Sciatic nerve (tissue), 2 donors: Measurements from ENCODE around the gene TNNT3. TPM values are rescaled to one million over a fixed set of nuclear protein-coding genes. Genes with fewer than 3 reads are reported as not detected.
"Not testable (repeated sequence)": the region's sequence is repeated elsewhere in the genome, so short reads cannot be mapped to it uniquely, and the experiment has no call there.

Experiments used
- ATAC-seq: fragments of 200-7000 bp; cut with Tn5 transposase; one replicate; pipeline ENCODE4 v1.9.1; 2020; ENCODE audit warnings: mild to moderate bottlenecking, moderate library complexity
- DNase-seq: peaks from one replicate; pipeline ENCODE4 v3.0.0-alpha.2; 2020; ENCODE audit warnings: low spot score
- intact Hi-C: fragments of 100-400 bp; cut with DNase I; formaldehyde crosslinking; loops from one replicate; pipeline ENCODE4 v1.14.2; 2022
- total RNA-seq: library from RNA; stranded (reverse); fragmentation: NEBNext Ultra II Directional; extraction: Animal tissue kit (Norgen Biotek cat#: 25700); gene quantifications from one replicate; pipeline ENCODE4 v1.2.1, GENCODE V29; 2021
- donor health status: DM: no; HTN: no; CAD: no.
- donor health status: DM: no; HTN: no; CAD: no.

The TNNT3 gene
- 35.6 TPM for total RNA-seq

- no peak for DNase-seq
- ATAC-seq, result no peak
- intact Hi-C loops, result loop anchor here (5.0 kb wide), 1 partner anchor 788 kb away; no protein-coding TSS in a partner anchor
Measured at GRCh38 chr11:1919391-1920127, at the start of gene TNNT3. TNNT3 (plus strand) TSS chr11:1919703; CDS start chr11:1922875, 3,172 bp downstream.

- ATAC-seq, result peak; percentile 6
- DNase-seq, result no peak
Measured at GRCh38 chr11:1870326-1870696, 49.2 kb upstream of the TNNT3 start.

GRCh38 chr11:1870721-1871466, 48.6 kb upstream of the TNNT3 start:
- ATAC-seq (peak; percentile 56), DNase-seq (no peak)
- intact Hi-C loops, result no loop called here

More at GRCh38 chr11:1870326-1870696, 49.2 kb upstream of the TNNT3 start:
- intact Hi-C loops, result no loop called here

GRCh38 chr11:1871531-1871930, 48.0 kb upstream of the TNNT3 start:
- intact Hi-C loops, result no loop called here
- DNase-seq (no peak), ATAC-seq (no peak)

GRCh38 chr11:1872267-1872985, 47.1 kb upstream of the TNNT3 start:
- intact Hi-C loops, result no loop called here
- no peak for DNase-seq
- ATAC-seq, result no peak

- DNase-seq, result no peak
- ATAC-seq, result peak; percentile 72
- intact Hi-C loops, result no loop called here
Measured at GRCh38 chr11:1873048-1873812, 46.3 kb upstream of the TNNT3 start.

- DNase-seq, ATAC-seq, intact Hi-C loops: not testable (repeated sequence)
Measured at GRCh38 chr11:1873813-1874150, 45.7 kb upstream of the TNNT3 start.

- intact Hi-C loops, DNase-seq, ATAC-seq: not testable (repeated sequence)
Measured at GRCh38 chr11:1874441-1875092, 44.9 kb upstream of the TNNT3 start.

GRCh38 chr11:1875093-1875850, 44.2 kb upstream of the TNNT3 start:
- peak; percentile 63 for DNase-seq
- intact Hi-C loops, result no loop called here

GRCh38 chr11:1875851-1876301, 43.6 kb upstream of the TNNT3 start:
- intact Hi-C loops, ATAC-seq, DNase-seq: not testable (repeated sequence)

More at GRCh38 chr11:1875093-1875850, 44.2 kb upstream of the TNNT3 start:
- no peak for ATAC-seq

GRCh38 chr11:1876361-1877063, 43.0 kb upstream of the TNNT3 start:
- intact Hi-C loops, result no loop called here
- ATAC-seq (no peak), DNase-seq (peak; percentile 79)

- intact Hi-C loops, result no loop called here
- ATAC-seq, result no peak
- DNase-seq, result peak; percentile 64
Measured at GRCh38 chr11:1877211-1878136, 42.0 kb upstream of the TNNT3 start.

GRCh38 chr11:1878137-1879031, 41.1 kb upstream of the TNNT3 start:
- no peak for ATAC-seq
- peak; percentile 57 for DNase-seq

GRCh38 chr11:1879342-1879940, 40.1 kb upstream of the TNNT3 start:
- intact Hi-C loops, result no loop called here

More at GRCh38 chr11:1878137-1879031, 41.1 kb upstream of the TNNT3 start:
- intact Hi-C loops, result no loop called here

More at GRCh38 chr11:1879342-1879940, 40.1 kb upstream of the TNNT3 start:
- DNase-seq (no peak), ATAC-seq (no peak)
